ENCODE results near the gene CDC14B. TPM values are rescaled to one million over a fixed set of nuclear protein-coding genes. Genes with fewer than 3 reads are reported as not detected.

Gene CDC14B
- total and polyA plus RNA-seq, 3 donors from 2014 or later, result 33.1 to 44.0 (median 33.7) TPM

GRCh38 chr9:96574931-96575351 lies 44.7 kb downstream of the CDC14B start:
- Histone ChIP-seq H3K27me3 (no peaks in the 10 kb centered on the region), H3K4me3 (no peak overlapping the region), H3K27ac (peak overlapping the region; percentile 32 to 44), H3K4me1 (no peaks in the 10 kb centered on the region), H3K9me3 (no peaks in the 10 kb centered on the region), H3K36me3 (ENCODE audit: low read depth, missing control alignments) (no peaks in the 10 kb centered on the region)
- intact Hi-C loops (cut with DNase I; ENCODE audit: low total_unique reads), result no loop called here
- 57 to 59% methylated on average over 8 of the region's 8 CpGs for WGBS, 2 donors
- peak; percentile 69 for DNase-seq
- TF ChIP-seq POLR2A (IDR thresholded peaks at IDR 0.05) (no peak), CTCF (IDR thresholded peaks at IDR 0.05) (no peak)

GRCh38 chr9:96574455-96574854 lies 45.2 kb downstream of the CDC14B start:
- DNase-seq, result no peak
- peak overlapping the region; percentile 32 to 44 for H3K27ac ChIP-seq
- H3K4me3 ChIP-seq, result no peak overlapping the region
- no peaks in the 10 kb centered on the region for H3K27me3 ChIP-seq
- H3K9me3 ChIP-seq, result no peaks in the 10 kb centered on the region
- no peaks in the 10 kb centered on the region for H3K4me1 ChIP-seq
- 66 to 73% methylated on average over 4 of the region's 4 CpGs for WGBS, 2 donors
- intact Hi-C loops (cut with DNase I; ENCODE audit: low total_unique reads), result no loop called here
- no peak for TF ChIP-seq CTCF (IDR thresholded peaks at IDR 0.05)
- TF ChIP-seq POLR2A (IDR thresholded peaks at IDR 0.05), result no peak
- H3K36me3 ChIP-seq (ENCODE audit: low read depth, missing control alignments), result no peaks in the 10 kb centered on the region

- TF ChIP-seq POLR2A (IDR thresholded peaks at IDR 0.05) (no peak), CTCF (IDR thresholded peaks at IDR 0.05) (no peak)
- no peaks in the 10 kb centered on the region for H3K36me3 ChIP-seq (ENCODE audit: low read depth, missing control alignments)
- no peaks in the 10 kb centered on the region for H3K27me3 ChIP-seq
- peak overlapping the region; percentile 85 to 94 for H3K27ac ChIP-seq
- peak overlapping the region; percentile 79 to 83 for H3K4me3 ChIP-seq
- 2 to 3% methylated on average over 13 to 18 of the region's 20 CpGs for WGBS, 2 donors
- no peaks in the 10 kb centered on the region for H3K9me3 ChIP-seq
- peaks cover 11% of the 10 kb centered on the region for H3K4me1 ChIP-seq
- DNase-seq, result no peak
- intact Hi-C loops (cut with DNase I; ENCODE audit: low total_unique reads), result no loop called here
These were observed 52.4 kb downstream of the CDC14B start for GRCh38 chr9:96567203-96567700.

GRCh38 chr9:96566498-96567202 lies 53.0 kb downstream of the CDC14B start:
- peak; percentile 81 for DNase-seq
- intact Hi-C loops (cut with DNase I; ENCODE audit: low total_unique reads), result no loop called here
- Histone ChIP-seq H3K27ac (peak overlapping the region; percentile 85 to 94), H3K4me3 (peak overlapping the region; percentile 79 to 83), H3K36me3 (ENCODE audit: low read depth, missing control alignments) (no peaks in the 10 kb centered on the region), H3K4me1 (peaks cover 11% of the 10 kb centered on the region), H3K27me3 (no peaks in the 10 kb centered on the region), H3K9me3 (no peaks in the 10 kb centered on the region)
- TF ChIP-seq POLR2A (IDR thresholded peaks at IDR 0.05) (no peak), CTCF (IDR thresholded peaks at IDR 0.05) (peak; percentile 32 to 68 (median 65))
- WGBS, 2 donors, result 1 to 6% methylated on average over 5 to 59 of the region's 59 CpGs
